HG02840 (cell line): ENCODE measurements around the gene G2E3.
A peak's percentile ranks its signal among the peaks of the same experiment; 100 is the strongest.
"Not testable (repeated sequence)": the region's sequence is repeated elsewhere in the genome, so short reads cannot be mapped to it uniquely, and the experiment has no call there.

Experiments
- ATAC-seq: cut with Tn5 transposase; IDR thresholded peaks from one replicate; pipeline ENCODE4 v1.9.1; 2021; ENCODE audit warnings: mild to moderate bottlenecking, moderate library complexity, moderate number of reproducible peaks; ENCODE audit not compliant: unreplicated experiment, low FRiP score

The G2E3 gene

GRCh38 chr14:30558675-30559555 lies at the start of gene G2E3:
G2E3 (plus strand) TSS chr14:30559158; CDS start chr14:30581080, 21,922 bp downstream.
- peak; percentile 99 for ATAC-seq

- ATAC-seq: no peak
Observed at GRCh38 chr14:30517737-30518136, 41.2 kb upstream of the G2E3 start.

- no peak for ATAC-seq
Observed at GRCh38 chr14:30518867-30519560, 39.9 kb upstream of the G2E3 start.

- no peak for ATAC-seq
Observed at GRCh38 chr14:30519961-30520360, 39.0 kb upstream of the G2E3 start.

GRCh38 chr14:30520536-30520935 lies 38.4 kb upstream of the G2E3 start:
- ATAC-seq: no peak

- ATAC-seq: no peak
Observed at GRCh38 chr14:30521899-30522736, 36.8 kb upstream of the G2E3 start.

GRCh38 chr14:30525833-30526232 lies 33.1 kb upstream of the G2E3 start:
- no peak for ATAC-seq

- no peak for ATAC-seq
Observed at GRCh38 chr14:30527196-30527595, 31.8 kb upstream of the G2E3 start.

- ATAC-seq: no peak
Observed at GRCh38 chr14:30528119-30528518, 30.8 kb upstream of the G2E3 start.

GRCh38 chr14:30528778-30529642 lies 29.9 kb upstream of the G2E3 start:
- no peak for ATAC-seq

GRCh38 chr14:30532264-30532663 lies 26.7 kb upstream of the G2E3 start:
- ATAC-seq: no peak

- ATAC-seq: no peak
Observed at GRCh38 chr14:30533126-30533525, 25.8 kb upstream of the G2E3 start.

- no peak for ATAC-seq
Observed at GRCh38 chr14:30541318-30541717, 17.6 kb upstream of the G2E3 start.

- not testable (repeated sequence) for ATAC-seq
Observed at GRCh38 chr14:30546735-30547134, 12.2 kb upstream of the G2E3 start.

GRCh38 chr14:30547388-30548048 lies 11.4 kb upstream of the G2E3 start:
- ATAC-seq: no peak

GRCh38 chr14:30550335-30550734 lies 8.6 kb upstream of the G2E3 start:
- no peak for ATAC-seq

- ATAC-seq: no peak
Observed at GRCh38 chr14:30551460-30551859, 7.5 kb upstream of the G2E3 start.

- no peak for ATAC-seq
Observed at GRCh38 chr14:30553311-30553989, 5.5 kb upstream of the G2E3 start.

GRCh38 chr14:30558362-30558674 lies 640 bp upstream of the G2E3 start:
- ATAC-seq: no peak
